Measurements from ENCODE around the gene DXO.

DXO gene

GRCh38 chr6:31930962-31931361 lies 41.0 kb downstream of the DXO start:
- no peak overlapping the region for H3K4me3 ChIP-seq (replicated peaks; ENCODE audit: low read depth, low read length)
- TF ChIP-seq CTCF (IDR thresholded peaks at IDR 0.05; ENCODE audit: low read length, missing control alignments), result no peak
- DNase-seq (ENCODE audit: low read depth), result no peak

DNA sequence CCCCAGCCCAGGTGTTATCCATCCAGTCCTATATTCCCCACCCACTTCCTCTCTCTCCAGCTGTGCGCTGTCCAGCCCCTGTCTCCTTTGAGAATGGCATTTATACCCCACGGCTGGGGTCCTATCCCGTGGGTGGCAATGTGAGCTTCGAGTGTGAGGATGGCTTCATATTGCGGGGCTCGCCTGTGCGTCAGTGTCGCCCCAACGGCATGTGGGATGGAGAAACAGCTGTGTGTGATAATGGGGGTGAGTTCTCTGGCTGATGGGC lies 43.3 kb downstream of the DXO start:
- no peak overlapping the region for H3K4me3 ChIP-seq (replicated peaks; ENCODE audit: low read depth, low read length)
- TF ChIP-seq CTCF (IDR thresholded peaks at IDR 0.05; ENCODE audit: low read length, missing control alignments), result no peak

GRCh38 chr6:31927863-31928671 lies 43.9 kb downstream of the DXO start:
- no peak overlapping the region for H3K4me3 ChIP-seq (replicated peaks; ENCODE audit: low read depth, low read length)
- no peak for DNase-seq (ENCODE audit: low read depth)
- TF ChIP-seq CTCF (IDR thresholded peaks at IDR 0.05; ENCODE audit: low read length, missing control alignments), result no peak

More for the DNA sequence above, 43.3 kb downstream of the DXO start:
- DNase-seq (ENCODE audit: low read depth), result no peak

- no peak for TF ChIP-seq CTCF (IDR thresholded peaks at IDR 0.05; ENCODE audit: low read length, missing control alignments)
- no peak for DNase-seq (ENCODE audit: low read depth)
- H3K4me3 ChIP-seq (replicated peaks; ENCODE audit: low read depth, low read length), result no peak within 1 kb of the TSS
These were observed 44.6 kb downstream of the DXO start, which contains the start of gene C2 for GRCh38 chr6:31927242-31927862. C2 (plus strand) TSS chr6:31927717; CDS start chr6:31927753, 36 bp downstream.

DNA sequence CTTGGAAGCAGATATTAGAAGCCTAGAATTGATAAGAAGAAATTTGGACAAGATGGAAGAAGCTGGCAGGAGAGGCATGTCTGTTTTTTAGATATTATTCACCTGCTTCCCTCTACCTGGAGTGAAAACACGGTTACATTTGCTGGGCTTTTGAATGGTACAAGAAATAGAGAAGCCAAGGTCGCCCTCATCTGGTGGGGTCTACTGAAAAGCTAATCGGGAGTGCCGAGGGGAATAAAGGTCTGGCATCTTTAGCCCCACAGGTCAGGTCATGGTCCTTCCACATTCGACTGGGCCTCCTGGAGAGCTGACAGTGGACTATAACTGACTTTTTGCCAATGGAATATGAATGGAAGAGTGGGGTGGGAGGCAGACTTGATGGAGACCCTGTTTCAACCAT lies 49.0 kb downstream of the DXO start:
- H3K4me3 ChIP-seq (replicated peaks; ENCODE audit: low read depth, low read length), result no peak overlapping the region
- DNase-seq (ENCODE audit: low read depth), result peak; percentile 29
- peak; percentile 26 for TF ChIP-seq CTCF (IDR thresholded peaks at IDR 0.05; ENCODE audit: low read length, missing control alignments)

GRCh38 chr6:31920811-31921210 lies 51.1 kb downstream of the DXO start:
- no peak for TF ChIP-seq CTCF (IDR thresholded peaks at IDR 0.05; ENCODE audit: low read length, missing control alignments)
- H3K4me3 ChIP-seq (replicated peaks; ENCODE audit: low read depth, low read length), result no peak overlapping the region
- DNase-seq (ENCODE audit: low read depth), result peak; percentile 25

Data from fibroblast of pulmonary artery (primary cell).